ENCODE measurements around the gene GAGE12J. TPM values are rescaled to one million over a fixed set of nuclear protein-coding genes. Genes with fewer than 3 reads are reported as not detected.
"Not testable (repeated sequence)": the region's sequence is repeated elsewhere in the genome, so short reads cannot be mapped to it uniquely, and the experiment has no call there.

GAGE12J gene
- total RNA-seq, 1 donor from 2014 or later = not detected

DNA sequence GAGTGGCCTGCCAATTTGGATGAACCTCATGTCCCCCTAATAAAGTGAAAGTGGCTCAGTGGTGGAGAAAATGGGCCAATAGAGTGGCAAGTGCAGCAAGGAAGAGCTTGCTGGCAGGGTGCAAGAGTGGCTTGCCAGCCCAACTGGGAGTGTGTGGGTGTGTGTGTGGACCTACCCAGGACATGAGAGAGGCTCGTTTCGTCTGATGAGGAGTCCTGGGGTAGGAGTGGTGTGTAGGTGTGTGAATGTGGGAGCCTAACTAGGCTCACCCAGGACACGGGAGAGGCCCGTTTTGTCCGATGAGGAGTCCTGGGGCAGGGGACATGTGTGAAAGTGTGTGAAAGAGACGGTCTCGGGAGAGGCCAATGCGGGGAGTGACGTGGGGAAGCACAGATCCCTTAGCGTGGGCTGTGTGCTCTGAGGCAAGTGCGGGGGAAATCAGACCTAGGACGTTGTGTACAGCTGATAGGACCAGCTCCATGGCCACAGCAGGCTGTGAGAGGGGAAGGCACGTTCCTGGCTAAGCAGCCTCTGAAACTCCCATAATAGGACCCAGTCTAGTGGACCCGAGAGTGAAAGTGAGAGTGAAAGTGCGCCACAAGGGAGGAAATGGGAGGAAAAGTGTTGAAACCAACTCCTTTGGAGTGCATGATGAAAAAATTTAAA, 13.1 kb upstream of the GAGE12J start:
- no peaks in the 10 kb centered on the region for H3K27me3 Mint-ChIP-seq (ENCODE audit: low read depth)
- peaks cover 15% of the 10 kb centered on the region for H3K9me3 Mint-ChIP-seq
- peak overlapping the region; percentile 47 for H3K4me3 Mint-ChIP-seq
- TF ChIP-seq, protein P1, sequence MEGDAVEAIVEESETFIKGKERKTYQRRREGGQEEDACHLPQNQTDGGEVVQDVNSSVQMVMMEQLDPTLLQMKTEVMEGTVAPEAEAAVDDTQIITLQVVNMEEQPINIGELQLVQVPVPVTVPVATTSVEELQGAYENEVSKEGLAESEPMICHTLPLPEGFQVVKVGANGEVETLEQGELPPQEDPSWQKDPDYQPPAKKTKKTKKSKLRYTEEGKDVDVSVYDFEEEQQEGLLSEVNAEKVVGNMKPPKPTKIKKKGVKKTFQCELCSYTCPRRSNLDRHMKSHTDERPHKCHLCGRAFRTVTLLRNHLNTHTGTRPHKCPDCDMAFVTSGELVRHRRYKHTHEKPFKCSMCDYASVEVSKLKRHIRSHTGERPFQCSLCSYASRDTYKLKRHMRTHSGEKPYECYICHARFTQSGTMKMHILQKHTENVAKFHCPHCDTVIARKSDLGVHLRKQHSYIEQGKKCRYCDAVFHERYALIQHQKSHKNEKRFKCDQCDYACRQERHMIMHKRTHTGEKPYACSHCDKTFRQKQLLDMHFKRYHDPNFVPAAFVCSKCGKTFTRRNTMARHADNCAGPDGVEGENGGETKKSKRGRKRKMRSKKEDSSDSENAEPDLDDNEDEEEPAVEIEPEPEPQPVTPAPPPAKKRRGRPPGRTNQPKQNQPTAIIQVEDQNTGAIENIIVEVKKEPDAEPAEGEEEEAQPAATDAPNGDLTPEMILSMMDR (IDR thresholded peaks at IDR 0.05; ENCODE audit: unreplicated experiment) = no peak
- peaks cover 40% of the 10 kb centered on the region for H3K4me1 Mint-ChIP-seq
- peak overlapping the region; percentile 99 for H3K27ac Mint-ChIP-seq
- no peak for DNase-seq (ENCODE audit: low spot score in 2 of 2, unreplicated experiment in 2 of 2)
- no peaks in the 10 kb centered on the region for H3K36me3 Mint-ChIP-seq

DNA sequence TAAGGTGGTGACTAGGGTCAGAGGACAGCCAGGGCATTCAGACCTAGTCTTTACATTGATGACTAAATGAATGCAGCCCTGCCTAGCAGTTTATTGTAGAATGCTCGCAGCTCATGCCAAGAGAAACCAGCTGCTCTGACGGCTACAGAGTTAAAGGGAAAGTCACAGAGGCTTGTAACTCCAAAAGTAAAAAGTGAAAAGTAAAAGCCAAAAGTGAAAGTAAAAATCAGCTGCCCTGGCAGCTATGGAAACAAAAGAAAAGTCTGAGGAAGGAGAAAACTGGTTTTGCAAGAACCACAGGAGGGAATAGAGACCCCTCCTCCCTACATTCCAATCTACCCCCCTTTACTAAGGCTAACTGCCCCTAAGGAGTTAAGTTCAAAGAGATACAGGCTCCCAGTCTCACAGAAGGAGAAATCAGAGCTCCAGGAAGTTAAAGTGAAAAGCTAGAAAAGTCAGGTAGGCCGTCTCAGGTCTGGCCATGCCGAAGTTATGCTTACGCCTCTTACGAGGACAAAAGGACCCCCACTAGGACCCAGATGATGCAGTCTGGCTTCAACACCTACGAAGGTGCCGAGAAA, 12.3 kb upstream of the GAGE12J start:
- Mint-ChIP-seq H3K27me3 (ENCODE audit: low read depth) (no peaks in the 10 kb centered on the region), H3K4me1 (peaks cover 40% of the 10 kb centered on the region), H3K27ac (peak overlapping the region; percentile 99), H3K9me3 (peaks cover 15% of the 10 kb centered on the region), H3K4me3 (peak overlapping the region; percentile 47), H3K36me3 (no peaks in the 10 kb centered on the region)
- DNase-seq (ENCODE audit: low spot score in 2 of 2, unreplicated experiment in 2 of 2) = no peak
- TF ChIP-seq, protein P1 (IDR thresholded peaks at IDR 0.05; ENCODE audit: unreplicated experiment) = no peak

DNA sequence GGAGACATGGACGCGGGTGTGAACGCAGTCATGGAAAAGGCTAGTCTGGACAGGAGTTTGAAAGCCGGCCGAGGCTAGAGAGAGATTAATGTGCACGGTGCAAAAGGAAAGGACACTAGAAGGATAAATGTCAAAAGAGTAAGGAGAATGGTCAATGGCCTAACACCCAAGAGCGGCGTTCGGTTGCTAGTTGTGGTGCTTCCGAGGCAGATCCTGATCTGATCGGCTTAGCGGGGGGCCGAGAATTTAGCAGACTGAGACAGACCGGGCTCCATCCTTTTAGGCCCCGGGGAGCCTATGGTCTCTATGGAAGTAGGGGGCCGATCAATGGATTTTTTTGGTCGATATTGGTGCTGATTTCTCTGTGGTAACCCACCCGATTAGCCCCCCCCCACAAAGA, 11.5 kb upstream of the GAGE12J start:
- Mint-ChIP-seq H3K27me3 (ENCODE audit: low read depth) (no peaks in the 10 kb centered on the region), H3K27ac (peak overlapping the region; percentile 99), H3K4me1 (peaks cover 40% of the 10 kb centered on the region), H3K4me3 (no peak overlapping the region), H3K9me3 (peaks cover 18% of the 10 kb centered on the region), H3K36me3 (no peaks in the 10 kb centered on the region)
- TF ChIP-seq, protein P1 (IDR thresholded peaks at IDR 0.05; ENCODE audit: unreplicated experiment) = no peak
- DNase-seq (ENCODE audit: low spot score in 2 of 2, unreplicated experiment in 2 of 2) = no peak

DNA sequence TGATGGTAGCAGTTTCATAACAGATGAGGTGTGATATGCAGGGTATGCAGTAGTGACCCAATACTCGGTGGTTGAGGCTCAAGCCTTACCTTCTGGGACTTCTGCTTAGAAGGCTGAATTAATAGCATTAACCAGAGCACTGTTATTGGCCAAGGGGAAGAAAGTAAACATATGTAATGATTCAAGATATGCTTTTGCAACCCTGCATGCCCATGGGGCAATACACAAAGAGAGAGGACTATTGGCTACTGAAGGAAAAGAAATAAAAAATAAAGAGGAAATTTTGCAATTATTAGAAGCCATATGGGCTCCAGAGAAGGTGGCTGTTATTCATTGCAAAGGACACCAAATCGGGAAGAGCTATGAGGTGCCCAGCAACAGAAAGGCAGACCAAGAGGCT, 9.7 kb upstream of the GAGE12J start:
- H3K27me3 Mint-ChIP-seq (ENCODE audit: low read depth) = no peaks in the 10 kb centered on the region
- TF ChIP-seq, protein P1 (IDR thresholded peaks at IDR 0.05; ENCODE audit: unreplicated experiment) = no peak
- no peak overlapping the region for H3K4me3 Mint-ChIP-seq
- DNase-seq (ENCODE audit: low spot score in 2 of 2, unreplicated experiment in 2 of 2) = no peak
- no peaks in the 10 kb centered on the region for H3K36me3 Mint-ChIP-seq
- H3K27ac Mint-ChIP-seq = no peak overlapping the region
- peaks cover 45% of the 10 kb centered on the region for H3K4me1 Mint-ChIP-seq
- peaks cover 18% of the 10 kb centered on the region for H3K9me3 Mint-ChIP-seq

DNA sequence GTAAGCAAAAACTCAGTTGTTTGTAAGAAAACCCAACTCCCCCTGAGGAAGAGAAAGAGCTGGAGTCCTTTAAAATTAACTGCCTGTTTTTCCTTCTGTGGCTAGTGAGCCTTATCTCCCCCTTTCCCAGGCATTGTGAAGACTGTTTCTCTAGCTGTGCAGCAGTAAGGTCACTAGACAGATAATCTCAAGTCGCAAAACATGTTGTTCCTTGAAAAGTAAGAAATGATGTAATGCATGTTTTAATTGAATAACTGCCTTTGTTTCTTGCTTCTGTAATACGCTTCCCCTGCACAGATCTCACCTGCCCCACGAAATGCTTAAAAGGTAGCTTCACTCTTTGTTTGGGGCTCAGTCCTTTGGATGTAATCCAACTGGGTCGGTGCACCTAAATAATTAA, 5.8 kb upstream of the GAGE12J start:
- no peak overlapping the region for H3K27ac Mint-ChIP-seq
- TF ChIP-seq, protein P1 (IDR thresholded peaks at IDR 0.05; ENCODE audit: unreplicated experiment) = no peak
- H3K4me3 Mint-ChIP-seq = no peak overlapping the region
- peaks cover 9% of the 10 kb centered on the region for H3K9me3 Mint-ChIP-seq
- no peak for DNase-seq (ENCODE audit: low spot score in 2 of 2, unreplicated experiment in 2 of 2)
- H3K27me3 Mint-ChIP-seq (ENCODE audit: low read depth) = no peaks in the 10 kb centered on the region
- no peaks in the 10 kb centered on the region for H3K36me3 Mint-ChIP-seq
- peaks cover 13% of the 10 kb centered on the region for H3K4me1 Mint-ChIP-seq

DNA sequence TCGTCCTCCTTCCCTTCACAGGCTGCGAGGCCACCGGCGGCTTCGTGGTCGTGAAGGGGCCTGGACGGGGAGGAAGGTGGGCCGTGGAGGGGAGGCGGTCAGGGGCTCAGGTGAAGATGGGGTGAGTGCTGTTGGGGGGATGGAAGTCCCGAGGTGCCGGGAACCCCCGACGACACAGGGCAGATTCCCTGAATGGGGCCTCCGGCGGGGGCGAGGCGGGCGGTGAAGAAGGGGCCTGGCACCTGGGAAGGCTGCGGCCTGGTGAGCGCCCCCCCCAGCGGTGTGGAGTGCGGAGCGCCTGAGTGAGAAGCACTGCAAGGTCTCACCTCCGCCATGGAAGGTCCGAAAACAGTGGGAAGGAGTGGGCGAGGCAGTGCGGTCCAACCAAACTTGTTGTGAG, 429 bp downstream of the GAGE12J start:
- not testable (repeated sequence) for H3K4me3 Mint-ChIP-seq; H3K4me1 Mint-ChIP-seq; H3K36me3 Mint-ChIP-seq; DNase-seq (ENCODE audit: low spot score in 2 of 2, unreplicated experiment in 2 of 2); H3K27ac Mint-ChIP-seq; H3K27me3 Mint-ChIP-seq (ENCODE audit: low read depth); H3K9me3 Mint-ChIP-seq

DNA sequence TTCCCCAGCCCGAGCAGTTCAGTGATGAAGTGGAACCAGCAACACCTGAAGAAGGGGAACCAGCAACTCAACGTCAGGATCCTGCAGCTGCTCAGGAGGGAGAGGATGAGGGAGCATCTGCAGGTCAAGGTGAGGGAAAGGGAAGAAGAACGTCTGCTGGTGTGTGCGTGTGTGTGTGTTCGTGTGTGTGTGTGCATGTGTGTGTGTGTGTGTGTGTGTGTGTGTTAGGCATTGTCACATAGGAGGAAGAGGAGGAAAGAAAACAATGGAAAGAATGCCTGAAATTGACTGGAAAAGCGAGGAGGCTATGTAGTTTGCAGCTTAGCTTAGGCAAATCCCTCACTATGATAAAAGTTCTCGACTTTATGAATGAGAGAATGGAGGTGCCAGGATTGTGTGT, 1.9 kb downstream of the GAGE12J start:
- H3K27me3 Mint-ChIP-seq (ENCODE audit: low read depth); DNase-seq (ENCODE audit: low spot score in 2 of 2, unreplicated experiment in 2 of 2); H3K4me3 Mint-ChIP-seq; H3K4me1 Mint-ChIP-seq; H3K36me3 Mint-ChIP-seq; H3K27ac Mint-ChIP-seq; H3K9me3 Mint-ChIP-seq: not testable (repeated sequence)

DNA sequence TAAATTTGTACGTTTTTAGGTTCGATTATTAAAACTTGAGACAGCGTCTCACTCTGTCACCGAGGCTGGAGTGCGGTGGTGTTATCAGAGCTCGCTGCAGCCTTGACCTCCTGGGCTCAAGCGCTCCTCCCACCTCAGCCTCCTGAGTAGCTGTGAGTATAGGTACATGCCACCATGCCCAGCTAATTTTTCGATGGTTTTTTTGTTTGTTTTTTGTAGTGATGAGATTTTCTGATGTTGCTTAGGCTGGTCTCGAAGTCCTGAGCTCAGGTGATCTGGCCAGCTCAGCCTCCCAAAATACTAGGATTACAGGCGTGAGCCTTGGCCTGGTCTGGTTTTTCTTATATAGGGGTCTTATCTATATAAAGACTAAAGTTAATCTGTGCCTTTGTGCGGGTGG, 8.6 kb downstream of the GAGE12J start:
- not testable (repeated sequence) for H3K4me3 Mint-ChIP-seq; H3K4me1 Mint-ChIP-seq; H3K27me3 Mint-ChIP-seq (ENCODE audit: low read depth); H3K36me3 Mint-ChIP-seq; DNase-seq (ENCODE audit: low spot score in 2 of 2, unreplicated experiment in 2 of 2); H3K27ac Mint-ChIP-seq; H3K9me3 Mint-ChIP-seq

DNA sequence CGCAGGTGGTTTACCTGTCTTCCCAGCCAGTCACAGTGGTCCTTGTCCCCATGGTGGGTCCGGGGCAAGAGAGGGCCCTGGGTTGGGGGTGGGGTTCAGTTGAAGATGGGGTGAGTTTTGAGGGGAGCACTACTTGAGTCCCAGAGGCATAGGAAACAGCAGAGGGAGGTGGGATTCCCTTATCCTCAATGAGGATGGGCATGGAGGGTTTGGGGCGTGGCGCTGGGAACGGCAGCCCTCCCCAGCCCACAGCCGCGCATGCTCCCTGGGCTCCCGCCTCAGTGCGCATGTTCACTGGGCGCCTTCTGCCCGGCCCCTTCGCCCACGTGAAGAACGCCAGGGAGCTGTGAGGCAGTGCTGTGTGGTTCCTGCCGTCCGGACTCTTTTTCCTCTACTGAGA, 9.4 kb downstream of the GAGE12J start, which contains the start of gene GAGE13:
Gene GAGE13 (plus strand): TSS at position 301 of the 400 bp plus-strand sequence. CDS start 1,156 bp downstream, outside the sequence.
- not testable (repeated sequence) for DNase-seq (ENCODE audit: low spot score in 2 of 2, unreplicated experiment in 2 of 2); H3K9me3 Mint-ChIP-seq; H3K27me3 Mint-ChIP-seq (ENCODE audit: low read depth); H3K27ac Mint-ChIP-seq; H3K36me3 Mint-ChIP-seq; H3K4me3 Mint-ChIP-seq; H3K4me1 Mint-ChIP-seq

Data from mesothelial cell of epicardium (in vitro differentiated cells).